ENCODE data around the gene ZNF200.

GRCh38 chr16:3180445-3180878 is 54.5 kb downstream of the ZNF200 start:
- TF ChIP-seq CTCF (conservative IDR thresholded peaks at IDR 0.05; ENCODE audit: low read depth, low read length) (no peak), EZH2 (IDR thresholded peaks at IDR 0.05; ENCODE audit: borderline replicate concordance, low read depth, low read length, poor library complexity, severe bottlenecking) (no peak)

Measured in A673 (cell line).